Stimulated activated CD4-positive, alpha-beta T cell treated with anti-CD3 and anti-CD28 coated beads, Interleukin-15, amount 100 ng/mL, for 1 hour (primary cell): ENCODE measurements around the gene STAB2.
"Not testable (repeated sequence)": the region's sequence is repeated elsewhere in the genome, so short reads cannot be mapped to it uniquely, and the experiment has no call there.

ENCODE experiments used
- DNase-seq, 2 donors: peaks; one replicate each; pipeline ENCODE4 v3.0.0-alpha.2; 2020; ENCODE audit warnings: low read depth in 1 of 2, low spot score in 1 of 2

Gene STAB2

GRCh38 chr12:103803847-103804246 lies 216.8 kb downstream of the STAB2 start:
- DNase-seq, result no peak

- DNase-seq, result no peak
Measured at GRCh38 chr12:103805655-103806360, 218.7 kb downstream of the STAB2 start.

GRCh38 chr12:103806803-103807202 lies 219.7 kb downstream of the STAB2 start:
- no peak for DNase-seq

GRCh38 chr12:103807561-103808238 lies 220.6 kb downstream of the STAB2 start:
- no peak for DNase-seq

DNA sequence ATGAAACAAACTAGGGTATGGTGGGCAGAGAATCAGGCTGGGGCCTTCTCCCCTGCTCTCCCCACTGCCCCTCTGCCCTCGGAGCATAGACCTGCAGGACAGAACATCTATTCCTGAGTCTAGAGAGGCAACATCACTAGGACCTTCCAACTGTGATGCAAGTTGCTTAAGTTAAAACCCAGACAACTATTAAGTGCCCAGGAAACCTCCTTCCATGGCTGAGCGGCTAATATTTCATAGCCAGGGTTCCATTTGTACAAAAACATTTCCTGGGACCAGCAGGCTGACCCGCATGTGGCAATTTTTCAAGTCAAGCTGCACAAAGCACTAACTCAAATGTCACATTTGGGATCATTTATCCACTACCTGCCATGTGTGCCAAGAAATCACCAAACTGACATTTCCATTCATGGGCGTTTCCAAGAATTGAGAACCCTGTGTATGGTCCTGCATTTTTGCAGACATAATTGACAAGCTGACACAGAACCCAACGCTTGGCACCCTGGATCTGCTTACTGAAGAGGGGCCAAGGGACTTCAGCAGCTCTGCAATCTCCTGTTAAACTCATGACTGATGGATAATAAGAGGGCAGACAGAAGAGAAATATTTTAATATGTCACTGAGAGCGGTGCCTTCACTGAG lies 221.3 kb downstream of the STAB2 start:
- DNase-seq, result no peak

DNA sequence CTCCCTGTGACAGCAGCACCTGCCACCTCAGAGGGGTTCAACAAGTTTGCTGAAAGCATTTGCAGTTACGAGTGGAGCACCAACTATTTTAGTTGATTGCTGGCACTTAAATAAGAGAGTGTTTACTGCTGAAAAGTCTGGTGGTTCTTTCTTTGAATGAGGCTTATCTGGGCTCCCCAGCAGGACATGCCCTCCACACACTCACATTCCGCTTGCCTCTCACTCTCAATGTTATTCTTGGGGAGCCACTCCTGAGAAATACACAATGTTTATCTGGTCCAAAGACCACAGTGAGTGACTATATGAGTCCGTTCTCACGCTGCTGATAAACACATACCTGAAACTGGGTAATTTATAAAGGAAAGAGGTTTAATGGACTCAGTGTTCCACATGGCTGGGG lies 222.1 kb downstream of the STAB2 start:
- no peak for DNase-seq

DNA sequence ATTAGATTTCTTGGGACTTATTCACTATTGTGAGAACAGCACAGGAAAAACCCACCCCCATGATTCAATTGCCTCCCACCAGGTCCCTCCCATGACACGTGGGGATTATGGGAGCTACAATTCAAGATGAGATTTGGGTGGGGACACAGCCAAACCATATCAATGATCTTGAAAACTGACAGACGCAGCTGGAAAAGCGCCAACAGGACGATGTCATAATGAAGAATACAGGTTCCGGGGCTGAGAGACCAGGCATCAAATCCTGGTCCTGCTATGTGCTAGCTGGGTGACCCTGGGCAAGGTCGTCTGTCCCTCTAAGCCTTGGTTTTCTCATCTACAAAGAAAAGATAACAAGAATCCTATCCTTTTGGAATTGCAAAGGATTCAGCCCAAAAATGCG lies 222.6 kb downstream of the STAB2 start:
- DNase-seq, result not testable (repeated sequence)

- DNase-seq, result no peak
Measured at GRCh38 chr12:103810111-103810510, 223.0 kb downstream of the STAB2 start.

DNA sequence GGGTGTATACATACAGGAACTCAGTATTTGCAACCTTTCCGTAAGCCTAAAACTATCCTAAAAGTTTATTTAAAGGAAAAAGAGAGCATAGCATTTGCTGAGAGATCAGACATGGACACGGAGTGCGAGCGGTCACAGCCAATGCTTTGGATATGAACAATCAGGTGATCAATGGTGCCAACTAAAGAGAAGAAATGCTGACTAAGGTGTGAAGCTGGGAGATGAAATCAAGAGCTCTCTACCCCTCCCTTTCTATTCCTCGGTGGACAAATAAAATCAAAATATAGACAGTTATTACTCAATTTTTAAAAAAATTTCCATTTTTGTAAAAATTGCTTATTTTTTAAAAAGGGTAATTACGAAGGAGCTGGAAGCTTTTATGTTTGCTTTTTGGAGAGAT lies 224.7 kb downstream of the STAB2 start:
- no peak for DNase-seq

GRCh38 chr12:103812789-103813188 lies 225.7 kb downstream of the STAB2 start:
- DNase-seq, result no peak

GRCh38 chr12:103813426-103813825 lies 226.4 kb downstream of the STAB2 start:
- DNase-seq, result no peak

- DNase-seq, result no peak
Measured at GRCh38 chr12:103813949-103814348, 226.9 kb downstream of the STAB2 start.

GRCh38 chr12:103814436-103814835 lies 227.4 kb downstream of the STAB2 start:
- DNase-seq, result no peak
